GM20431 (cell line): ENCODE data around the gene NHP2.
"Not testable (repeated sequence)": the region's sequence is repeated elsewhere in the genome, so short reads cannot be mapped to it uniquely, and the experiment has no call there.

ENCODE experiments used
- in situ Hi-C: fragments of 300-500 bp; cut with MseI, MboI; formaldehyde crosslinking; loops from one replicate; pipeline ENCODE4 v1.15.0; 2020; ENCODE audit warnings: low sequenced_read_pairs; ENCODE audit not compliant: unreplicated experiment

NHP2 gene

GRCh38 chr5:178153530-178154340 is at the start of gene NHP2:
TSS of gene NHP2 (minus strand) at chr5:178153885. CDS start at chr5:178153817, 68 bp downstream.
- in situ Hi-C loops: loop anchor here (25.0 kb wide), 1 partner anchor 191 kb away; no protein-coding TSS in a partner anchor

GRCh38 chr5:178202541-178202940 is 48.9 kb upstream of the NHP2 start:
- in situ Hi-C loops: no loop called here

GRCh38 chr5:178201927-178202235 is 48.2 kb upstream of the NHP2 start:
- in situ Hi-C loops: no loop called here

GRCh38 chr5:178201221-178201926 is 47.7 kb upstream of the NHP2 start:
- in situ Hi-C loops: no loop called here

GRCh38 chr5:178199581-178200434 is 46.1 kb upstream of the NHP2 start:
- in situ Hi-C loops: no loop called here

DNA sequence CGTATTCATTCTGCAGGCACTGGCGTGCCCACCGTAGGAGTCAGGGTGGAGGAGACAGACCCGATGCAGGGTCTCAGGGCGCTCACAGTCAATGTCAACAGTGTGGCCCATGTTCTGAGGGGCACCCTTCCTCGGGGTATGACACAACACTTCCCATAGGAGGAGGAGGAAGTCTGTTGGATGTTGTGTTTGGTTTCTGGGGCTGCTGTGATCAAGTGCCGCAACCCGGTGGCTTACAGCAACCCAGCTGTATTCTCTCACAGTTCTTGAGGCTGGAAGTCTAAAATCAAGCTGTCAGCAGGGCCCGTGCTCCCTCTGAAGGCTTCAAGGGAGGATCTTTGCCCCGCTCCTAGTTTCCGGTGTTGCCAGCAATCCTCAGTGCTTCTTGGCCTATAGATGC is 45.0 kb upstream of the NHP2 start:
- in situ Hi-C loops: no loop called here

DNA sequence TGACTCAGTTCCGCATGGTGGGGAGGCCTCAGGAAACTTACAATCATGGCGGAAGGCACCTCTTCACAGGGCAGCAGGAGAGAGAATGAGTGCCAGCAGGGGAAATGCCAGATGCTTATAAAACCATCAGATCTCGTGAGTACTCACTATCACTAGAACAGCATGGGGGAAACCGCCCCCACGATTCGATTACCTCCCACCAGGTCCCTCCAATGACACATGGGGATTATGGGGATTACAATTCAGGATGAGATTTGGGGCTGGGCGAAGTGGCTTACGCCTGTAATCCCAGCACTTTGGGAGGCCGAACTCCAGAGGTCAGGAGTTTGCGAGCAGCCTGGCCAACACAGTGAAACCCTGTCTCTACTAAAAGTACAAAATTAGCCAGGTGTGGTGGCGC is 44.5 kb upstream of the NHP2 start:
- in situ Hi-C loops: not testable (repeated sequence)

- in situ Hi-C loops: no loop called here
These were observed 43.3 kb upstream of the NHP2 start for GRCh38 chr5:178196986-178197385.

GRCh38 chr5:178196281-178196812 is 42.7 kb upstream of the NHP2 start:
- in situ Hi-C loops: no loop called here

DNA sequence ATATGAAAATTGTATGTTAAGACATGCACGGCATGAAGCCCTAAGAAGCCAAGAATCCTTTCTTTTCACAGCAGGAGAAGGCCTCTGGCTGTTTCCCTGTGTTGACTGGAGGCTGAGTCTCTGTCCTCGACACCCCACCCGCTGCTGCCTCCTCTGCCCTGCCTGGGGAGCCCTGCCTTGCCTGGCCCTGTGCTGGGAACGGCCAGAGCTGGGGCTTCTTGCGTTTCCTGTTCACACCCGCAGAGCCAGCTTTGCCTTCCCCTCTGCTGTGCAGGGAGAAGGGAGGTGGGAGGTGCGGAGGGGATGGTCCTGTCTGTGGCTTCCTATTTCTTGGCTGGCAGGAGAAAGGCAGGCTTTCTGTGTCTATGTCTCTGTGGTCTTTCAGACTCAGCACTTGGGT is 40.3 kb upstream of the NHP2 start:
- in situ Hi-C loops: no loop called here

DNA sequence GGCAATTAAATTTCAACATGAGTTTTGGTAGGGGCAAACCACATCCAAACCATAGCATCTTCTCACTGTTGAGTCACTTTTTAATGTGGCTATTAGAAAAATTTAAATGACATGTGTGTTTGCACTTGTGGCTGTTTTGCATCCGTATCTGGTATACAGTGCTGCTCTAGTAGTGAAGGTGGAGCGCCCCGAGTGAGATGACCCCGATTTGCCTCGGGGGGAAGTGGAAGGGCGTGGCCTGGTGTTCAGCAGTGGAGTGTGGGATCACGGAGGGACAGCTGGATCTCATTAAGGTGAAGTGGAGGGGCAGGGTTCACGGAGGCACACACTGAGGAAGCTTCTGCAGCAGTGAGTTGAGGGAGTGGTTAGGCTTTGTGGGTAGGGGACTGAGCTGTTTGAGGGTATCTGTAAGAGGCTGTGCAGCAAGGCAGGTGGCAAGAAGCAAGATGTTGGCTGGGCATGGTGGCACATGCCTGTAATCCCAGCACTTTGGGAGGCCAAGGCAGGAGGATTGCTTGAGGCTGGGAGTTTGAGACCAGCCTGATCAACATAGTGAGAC is 39.6 kb upstream of the NHP2 start:
- in situ Hi-C loops: no loop called here

DNA sequence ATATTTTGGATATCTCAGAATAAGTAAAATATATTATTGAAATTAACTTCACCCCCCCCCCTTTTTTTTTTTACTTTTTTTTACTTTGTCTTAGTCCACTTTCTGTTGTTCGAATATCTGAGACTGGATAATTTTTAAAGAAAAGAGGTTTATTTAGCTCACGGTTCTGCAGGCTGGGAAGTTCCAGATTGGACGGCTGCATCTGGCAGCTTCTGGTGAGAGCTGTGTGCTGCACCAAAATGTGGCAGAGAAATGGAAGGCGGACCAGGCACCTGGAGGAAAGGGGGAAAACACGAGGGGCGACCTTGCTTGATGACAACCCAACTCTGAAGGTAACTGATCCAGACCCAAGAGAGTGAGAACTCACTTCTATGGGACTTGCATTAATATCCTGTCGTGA is 39.1 kb upstream of the NHP2 start:
- in situ Hi-C loops: no loop called here

DNA sequence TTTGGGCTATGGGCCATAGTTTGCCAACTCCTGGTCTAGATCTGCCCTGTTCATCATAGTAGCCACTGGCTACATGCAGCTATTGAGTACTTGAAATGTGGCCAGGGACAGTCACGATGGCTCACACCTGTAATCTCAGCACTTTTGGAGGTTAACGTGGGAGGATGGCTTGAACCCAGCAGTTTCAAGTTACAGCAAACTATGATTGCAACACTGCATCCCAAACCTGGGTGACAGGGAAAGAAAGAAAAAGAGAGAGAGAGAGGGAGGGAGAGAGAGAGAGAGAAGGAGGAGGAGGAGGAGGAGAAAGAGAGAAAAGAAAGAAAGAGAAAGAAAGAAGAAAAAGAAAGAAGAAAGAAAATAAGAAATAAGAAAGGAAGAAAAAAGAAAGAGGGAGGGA is 38.6 kb upstream of the NHP2 start:
- in situ Hi-C loops: no loop called here

GRCh38 chr5:178191661-178192060 is 38.0 kb upstream of the NHP2 start:
- in situ Hi-C loops: no loop called here

DNA sequence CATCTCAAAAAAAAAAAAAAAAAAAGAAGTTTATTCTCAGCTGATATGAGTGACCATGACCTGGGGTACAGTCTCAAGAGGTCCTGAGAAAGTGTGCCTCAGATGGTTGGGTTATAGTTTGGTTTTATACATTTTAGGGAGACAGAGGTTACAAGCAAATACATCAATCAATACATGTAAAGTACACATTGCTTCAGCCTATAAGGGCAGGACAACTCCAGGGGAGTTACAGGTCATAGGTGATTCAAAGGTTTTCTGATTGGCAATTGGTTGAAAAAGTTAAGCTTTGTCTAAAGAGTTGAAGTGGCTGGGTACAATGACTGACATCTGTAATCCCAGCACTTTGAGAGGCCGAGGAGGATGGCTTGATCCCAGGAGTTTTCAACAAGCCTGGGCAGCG is 35.7 kb upstream of the NHP2 start:
- in situ Hi-C loops: no loop called here

GRCh38 chr5:178187014-178187413 is 33.3 kb upstream of the NHP2 start, which contains the start of gene GMCL2:
TSS of gene GMCL2 (minus strand) at chr5:178187371. CDS start at chr5:178187299, 72 bp downstream.
- in situ Hi-C loops: no loop called here

DNA sequence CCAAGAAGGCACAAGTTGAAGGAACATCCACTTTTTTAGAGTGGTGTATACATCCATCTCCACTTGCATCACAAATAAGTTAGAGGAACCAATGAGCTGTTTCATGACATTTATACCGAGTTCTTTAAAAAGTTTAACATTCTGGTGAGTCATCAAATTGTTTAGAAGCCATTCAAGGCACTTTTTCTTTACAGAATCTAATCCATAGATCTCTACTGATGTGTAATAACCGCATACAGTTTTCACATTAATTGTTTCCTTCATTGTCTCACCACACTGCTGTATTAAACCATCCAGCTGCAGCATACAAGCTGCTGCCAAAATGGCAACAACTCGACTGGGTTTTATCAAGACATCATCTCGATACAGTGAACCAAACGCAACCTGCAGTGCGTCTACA is 32.7 kb upstream of the NHP2 start:
- in situ Hi-C loops: no loop called here

DNA sequence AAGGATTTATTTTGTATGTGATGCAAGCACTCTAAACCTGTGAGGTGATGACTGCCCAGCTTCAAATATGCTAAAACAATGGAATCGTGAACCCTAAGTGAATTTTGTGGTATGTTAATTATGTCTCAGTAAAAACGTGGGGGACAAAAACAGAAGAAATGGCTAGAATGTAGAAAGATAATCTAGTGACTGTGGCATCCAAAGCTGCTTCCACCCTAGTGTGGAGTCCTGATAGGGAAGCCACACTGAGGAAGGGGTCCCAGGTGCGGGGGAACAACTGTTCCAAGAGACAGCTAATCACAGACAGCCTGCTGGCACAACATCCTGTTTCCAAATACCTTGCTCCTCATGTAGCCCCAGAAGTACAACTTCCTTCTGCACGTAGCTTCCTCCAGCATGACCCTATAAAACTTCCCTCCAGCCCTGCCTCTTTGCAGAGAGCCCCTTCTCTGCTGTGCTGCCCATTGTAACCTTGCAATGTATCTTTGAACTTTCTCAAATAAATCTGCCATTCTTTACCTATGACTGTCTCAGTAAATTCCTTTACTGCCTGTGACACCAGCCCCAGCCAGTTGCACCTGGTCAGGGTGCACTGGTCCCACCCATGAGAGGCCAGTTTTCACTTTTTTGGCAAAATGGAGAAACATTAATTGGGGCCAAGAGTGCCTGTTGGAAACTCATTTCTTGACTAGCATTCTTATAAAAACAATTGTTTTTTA is 28.6 kb upstream of the NHP2 start:
- in situ Hi-C loops: no loop called here

DNA sequence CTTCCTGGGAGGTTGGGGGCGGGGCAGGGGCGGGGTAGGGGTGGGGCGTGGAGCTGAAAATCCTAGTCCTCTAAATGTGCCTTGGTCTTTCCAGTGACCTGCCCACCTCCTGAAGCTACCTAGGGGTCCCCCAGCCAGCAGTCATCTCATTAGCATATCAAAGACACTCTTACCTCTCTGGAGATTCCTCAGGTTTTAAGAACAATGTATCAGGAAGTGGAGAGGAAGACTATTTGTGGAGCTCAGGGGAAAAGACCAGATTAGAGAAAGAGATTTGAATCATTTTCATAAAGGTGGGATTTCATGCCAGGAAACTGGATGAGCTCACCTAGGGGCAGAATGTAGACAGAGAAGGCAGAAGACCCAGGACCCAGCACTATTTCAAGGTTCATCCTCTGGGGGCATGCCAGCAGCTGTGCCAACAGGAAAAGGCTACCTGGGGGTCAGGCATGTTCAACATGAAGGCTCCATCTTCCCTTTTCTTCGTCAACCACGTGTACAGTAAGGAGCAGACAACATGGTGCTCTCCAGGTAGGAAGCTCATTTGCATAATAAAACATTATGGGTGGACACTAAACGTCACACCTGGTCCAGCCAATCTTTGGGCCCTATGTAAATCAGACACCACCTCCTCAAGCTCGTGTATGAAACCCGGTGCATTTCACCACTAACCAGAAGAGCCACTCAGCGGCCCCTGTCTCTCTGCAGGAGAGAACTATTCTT is 26.6 kb upstream of the NHP2 start:
- in situ Hi-C loops: no loop called here
